Activated T-cell treated with anti-CD3 and anti-CD28 coated beads, Interleukin-2, amount 50 U/mL, for 4 hours (primary cell): ENCODE measurements around the gene ZNF782. TPM values are rescaled to one million over a fixed set of nuclear protein-coding genes. Genes with fewer than 3 reads are reported as not detected.
"Not testable (repeated sequence)": the region's sequence is repeated elsewhere in the genome, so short reads cannot be mapped to it uniquely, and the experiment has no call there.

ENCODE experiments used
- ATAC-seq, 2 donors: fragments of 200-7000 bp; cut with Tn5 transposase; one replicate each; pipeline ENCODE4 v1.10.0; 2021
- DNase-seq: peaks from one replicate; pipeline ENCODE4 v3.0.0-alpha.2; 2020
- H3K27me3 Mint-ChIP-seq: one replicate; pipeline ENCODE4 v1.8.0; 2021; ENCODE audit warnings: low read depth, mixed read lengths
- H3K36me3 Mint-ChIP-seq: one replicate; pipeline ENCODE4 v1.8.0; 2022; ENCODE audit warnings: mixed read lengths; ENCODE audit not compliant: insufficient read depth
- H3K4me1 Mint-ChIP-seq: one replicate; pipeline ENCODE4 v1.8.0; 2021; ENCODE audit warnings: low read depth, mixed read lengths
- H3K4me3 Mint-ChIP-seq: one replicate; pipeline ENCODE4 v1.8.0; 2021; ENCODE audit warnings: mild to moderate bottlenecking, moderate library complexity, mixed read lengths
- H3K9me3 Mint-ChIP-seq: one replicate; pipeline ENCODE4 v1.8.0; 2021; ENCODE audit warnings: mixed read lengths
- total RNA-seq, 3 donors: library from RNA; stranded (reverse); gene quantifications; one replicate each; pipeline ENCODE4 v1.2.1, GENCODE V29; 2021

Gene ZNF782
- total RNA-seq, 3 donors from 2014 or later, result 2.8 to 3.4 (median 3.0) TPM

DNA sequence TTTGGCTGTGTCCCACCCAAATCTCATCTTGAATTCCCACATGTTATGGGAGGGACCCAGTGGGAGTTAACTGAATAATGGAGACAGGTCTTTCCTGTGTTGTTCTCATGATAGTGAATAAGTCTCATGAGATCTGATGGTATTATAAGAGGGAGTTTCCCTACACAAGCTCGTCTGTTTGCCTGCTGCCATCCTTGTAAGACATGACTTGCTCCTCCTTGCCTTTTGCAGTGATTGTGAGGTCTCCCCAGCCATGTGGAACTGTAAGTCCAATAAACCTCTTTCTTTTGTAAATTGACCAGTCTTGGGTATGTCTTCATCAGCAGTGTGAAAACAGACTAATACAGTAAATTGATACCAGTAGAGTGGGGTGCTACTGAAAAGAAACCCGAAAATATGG, 10.9 kb upstream of the ZNF782 start:
- not testable (repeated sequence) for ATAC-seq, DNase-seq, H3K36me3 Mint-ChIP-seq, H3K4me3 Mint-ChIP-seq, H3K27me3 Mint-ChIP-seq, H3K4me1 Mint-ChIP-seq, H3K9me3 Mint-ChIP-seq

DNA sequence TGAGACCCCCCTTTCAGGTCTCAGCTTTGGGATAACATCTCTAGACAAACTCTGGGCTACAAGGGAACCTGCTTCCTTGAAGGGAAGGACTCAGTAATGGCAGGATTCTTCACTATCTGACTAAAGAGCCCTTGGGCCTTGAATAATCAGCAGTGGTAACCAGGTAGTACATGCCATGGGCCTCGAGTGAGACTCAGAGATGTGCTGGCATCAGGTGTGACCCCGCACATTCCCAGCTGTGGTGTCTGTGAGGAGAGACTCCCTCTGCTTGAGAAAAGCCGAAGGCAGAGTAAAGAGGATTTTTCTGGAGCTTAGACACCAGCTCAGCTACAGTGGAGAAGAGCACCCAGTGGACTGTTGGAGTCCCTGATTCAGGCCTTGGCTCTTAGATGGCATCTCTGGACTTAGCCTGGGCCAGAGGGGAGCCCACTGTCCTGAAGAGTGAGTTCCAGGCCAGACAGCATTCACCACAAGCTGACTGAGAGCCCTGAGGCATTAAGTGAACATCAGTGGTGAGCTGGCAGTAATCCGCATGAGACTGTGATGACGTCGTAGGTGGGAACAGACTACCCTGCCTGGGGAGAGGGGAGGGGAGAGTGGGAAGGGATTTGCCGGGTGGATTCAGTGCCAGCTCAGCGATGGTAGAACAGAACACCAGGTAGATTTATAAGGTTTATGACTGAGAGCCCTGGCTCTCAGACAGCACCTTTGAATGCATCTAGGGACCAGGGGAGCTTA, 5.3 kb upstream of the ZNF782 start:
- H3K9me3 Mint-ChIP-seq, result no peaks in the 10 kb centered on the region
- no peak overlapping the region for H3K4me3 Mint-ChIP-seq
- peaks cover 3% of the 10 kb centered on the region for H3K27me3 Mint-ChIP-seq
- H3K4me1 Mint-ChIP-seq, result peaks cover 6% of the 10 kb centered on the region
- H3K36me3 Mint-ChIP-seq, result no peaks in the 10 kb centered on the region
- DNase-seq, result no peak
- no peak for ATAC-seq

DNA sequence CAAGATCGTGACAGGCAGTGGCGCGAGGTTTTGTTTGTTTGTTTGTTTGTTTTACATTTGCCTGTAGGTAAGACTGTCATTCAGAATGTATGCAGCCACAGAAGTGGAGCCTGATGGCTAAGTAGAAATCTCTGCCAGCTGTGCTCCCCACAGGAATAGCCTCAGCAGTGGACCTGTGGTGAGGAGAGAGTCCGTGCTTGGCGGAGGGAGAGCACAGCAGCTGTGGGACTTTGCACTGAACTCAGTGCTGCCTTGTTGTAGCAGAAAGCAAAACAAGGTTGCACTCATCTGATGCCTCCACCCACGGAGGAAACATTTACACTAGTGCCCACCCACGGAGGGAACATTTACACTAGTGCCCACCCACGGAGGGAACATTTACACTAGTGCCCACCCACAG, 4.4 kb upstream of the ZNF782 start:
- Mint-ChIP-seq H3K4me1 (peaks cover 10% of the 10 kb centered on the region), H3K4me3 (no peak overlapping the region), H3K9me3 (no peaks in the 10 kb centered on the region), H3K27me3 (peaks cover 3% of the 10 kb centered on the region), H3K36me3 (no peaks in the 10 kb centered on the region)
- ATAC-seq (no peak), DNase-seq (no peak)

DNA sequence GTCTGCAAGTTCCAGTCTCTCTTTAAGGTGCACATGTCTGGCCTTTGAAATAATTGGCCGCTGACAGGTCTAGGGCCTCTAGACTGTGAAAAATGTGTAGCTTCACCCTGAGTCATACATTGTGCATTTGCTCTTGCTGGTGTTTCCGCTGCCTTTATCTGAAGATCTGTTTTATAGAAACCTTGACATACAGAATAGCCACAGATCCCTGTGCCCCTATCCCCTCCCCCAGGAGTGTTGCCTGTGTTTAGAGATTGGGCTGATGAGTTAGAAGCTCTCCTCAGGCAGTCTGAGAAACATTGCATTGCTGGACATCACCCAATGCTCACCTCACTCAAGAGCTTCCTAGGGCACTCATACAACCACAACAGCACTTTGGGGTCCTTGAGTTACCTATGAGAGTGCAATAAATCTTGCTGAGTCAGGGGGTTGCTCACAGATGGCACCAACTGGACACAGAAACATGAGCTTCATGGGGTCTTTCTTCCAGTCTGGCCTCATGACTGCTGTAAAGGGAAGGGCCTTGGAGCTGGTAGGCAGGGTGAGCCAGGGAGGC, 3.8 kb upstream of the ZNF782 start:
- no peak overlapping the region for H3K4me3 Mint-ChIP-seq
- H3K36me3 Mint-ChIP-seq, result no peaks in the 10 kb centered on the region
- peaks cover 3% of the 10 kb centered on the region for H3K27me3 Mint-ChIP-seq
- H3K9me3 Mint-ChIP-seq, result no peaks in the 10 kb centered on the region
- DNase-seq (no peak), ATAC-seq (no peak)
- H3K4me1 Mint-ChIP-seq, result peaks cover 15% of the 10 kb centered on the region

DNA sequence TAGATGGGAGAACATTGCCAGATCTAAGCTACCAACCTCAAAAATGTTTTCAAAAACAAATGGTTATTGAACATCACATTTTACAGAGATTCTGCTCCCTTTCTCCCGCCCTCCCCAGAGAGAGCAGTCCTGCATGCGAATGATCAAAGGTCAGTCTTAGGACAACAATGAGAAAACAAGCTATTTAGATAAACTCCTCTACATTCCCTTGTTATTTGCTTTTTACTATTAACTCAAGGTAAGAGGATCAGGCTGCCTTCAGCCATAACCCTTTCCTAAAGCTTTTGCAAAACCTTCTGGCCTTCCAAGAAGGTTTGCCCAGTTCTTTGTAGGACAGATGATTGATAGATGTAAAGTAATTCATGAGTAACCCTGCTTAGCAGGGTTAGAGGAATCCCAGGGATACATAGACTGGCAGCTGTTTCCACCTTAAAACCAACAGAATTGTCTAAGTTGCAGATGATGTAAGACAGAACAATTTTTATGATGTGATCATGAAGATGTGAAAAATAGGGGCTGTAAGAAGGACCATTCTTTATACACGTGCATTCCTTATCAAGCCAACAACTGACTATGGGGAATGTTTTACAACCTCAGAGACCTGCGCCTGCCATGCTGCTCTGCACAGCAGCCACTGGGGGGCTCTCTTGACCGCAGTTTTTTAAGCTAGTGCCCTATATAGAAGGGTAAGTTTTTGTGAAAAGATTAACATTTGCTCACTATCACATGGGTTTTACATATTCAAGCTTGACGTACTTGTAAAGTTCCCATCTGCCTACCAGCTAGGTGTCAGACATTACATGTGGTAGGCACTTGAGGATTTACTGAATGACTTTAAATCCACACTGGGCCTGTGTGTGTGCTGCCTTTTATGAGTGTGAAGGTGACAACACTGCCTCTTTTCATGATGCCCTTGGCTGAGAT, 2.3 kb upstream of the ZNF782 start:
- peaks cover 29% of the 10 kb centered on the region for H3K4me1 Mint-ChIP-seq
- no peak overlapping the region for H3K4me3 Mint-ChIP-seq
- peaks cover 5% of the 10 kb centered on the region for H3K36me3 Mint-ChIP-seq
- ATAC-seq, result peak; percentile 67 to 71
- peak; percentile 67 for DNase-seq
- H3K9me3 Mint-ChIP-seq, result no peaks in the 10 kb centered on the region
- peaks cover 3% of the 10 kb centered on the region for H3K27me3 Mint-ChIP-seq

DNA sequence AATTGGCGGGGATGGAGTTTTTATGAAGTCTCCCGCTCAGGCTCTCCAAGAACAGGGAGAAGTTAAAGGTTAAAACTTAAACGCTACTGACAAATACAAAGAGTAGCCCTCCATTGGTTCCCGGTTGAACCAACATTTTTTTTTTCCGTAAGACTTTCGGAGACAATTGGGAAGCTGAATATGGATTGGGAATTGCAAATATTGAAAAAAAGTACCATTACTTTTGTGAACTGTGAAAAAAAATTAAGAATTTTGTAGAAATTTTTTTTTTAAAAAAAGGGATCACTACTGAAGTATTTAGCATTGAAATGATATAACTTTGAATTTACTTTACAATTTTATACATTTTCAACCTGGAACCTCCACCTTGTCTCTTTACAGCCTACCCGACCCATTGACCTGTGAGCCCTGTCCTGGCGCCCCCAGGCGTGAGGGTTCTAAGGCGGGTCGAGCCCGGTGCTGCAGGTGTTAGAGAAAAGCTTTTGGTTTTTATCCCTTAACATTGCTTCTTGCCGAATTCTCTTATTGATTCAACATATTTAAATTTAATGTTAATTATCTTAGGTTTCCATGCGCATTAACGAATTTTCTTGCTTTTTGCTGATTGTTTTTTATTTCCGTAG, 448 bp upstream of the ZNF782 start:
- Mint-ChIP-seq H3K4me3 (peak overlapping the region; percentile 100), H3K4me1 (peaks cover 37% of the 10 kb centered on the region), H3K27me3 (peaks cover 3% of the 10 kb centered on the region), H3K9me3 (no peaks in the 10 kb centered on the region), H3K36me3 (peaks cover 9% of the 10 kb centered on the region)
- DNase-seq (no peak), ATAC-seq (no peak)

DNA sequence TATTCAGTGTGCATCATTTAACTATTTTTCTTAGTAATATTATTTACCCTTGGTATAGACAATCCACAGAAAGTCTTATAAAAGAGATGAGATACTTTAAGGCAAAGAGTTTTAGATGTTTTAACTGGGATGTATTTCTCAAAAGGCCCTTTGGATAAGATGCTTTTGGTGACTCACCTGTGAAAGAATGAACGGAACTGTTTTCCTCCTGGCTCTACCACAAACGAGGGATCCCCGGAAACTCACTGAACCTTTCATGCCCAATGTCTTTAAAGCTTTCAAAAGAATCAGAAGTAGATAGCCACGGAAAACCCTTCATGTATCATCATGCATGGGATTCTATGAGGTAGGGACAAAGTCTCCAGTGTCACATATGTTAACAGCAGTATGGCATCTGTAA, 1.6 kb downstream of the ZNF782 start:
- DNase-seq, result no peak
- Mint-ChIP-seq H3K27me3 (peaks cover 3% of the 10 kb centered on the region), H3K9me3 (peaks cover 9% of the 10 kb centered on the region), H3K36me3 (peaks cover 25% of the 10 kb centered on the region), H3K4me3 (peak overlapping the region; percentile 100), H3K4me1 (peaks cover 50% of the 10 kb centered on the region)
- ATAC-seq, result no peak

DNA sequence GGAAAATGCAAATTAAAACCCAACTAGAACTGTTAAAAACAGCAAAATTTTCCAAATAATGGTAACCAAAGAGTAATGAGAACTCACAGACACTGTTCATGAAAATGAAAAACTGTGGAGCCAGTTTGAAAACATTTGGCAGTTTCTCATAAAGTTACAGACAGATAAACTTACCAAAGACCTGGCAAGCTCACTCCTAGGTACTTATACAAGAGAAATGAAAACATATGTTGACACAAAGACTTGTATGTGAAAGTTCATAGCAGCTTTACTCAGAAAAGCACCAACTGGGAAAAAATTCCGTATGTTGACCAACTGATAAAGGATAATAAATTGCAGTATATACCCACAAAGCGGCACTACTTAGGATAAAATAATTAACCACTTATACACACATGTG, 10.3 kb downstream of the ZNF782 start:
- no peak overlapping the region for H3K4me3 Mint-ChIP-seq
- ATAC-seq (no peak), DNase-seq (no peak)
- H3K27me3 Mint-ChIP-seq, result no peaks in the 10 kb centered on the region
- peaks cover 68% of the 10 kb centered on the region for H3K36me3 Mint-ChIP-seq
- peaks cover 39% of the 10 kb centered on the region for H3K9me3 Mint-ChIP-seq
- H3K4me1 Mint-ChIP-seq, result peaks cover 30% of the 10 kb centered on the region

DNA sequence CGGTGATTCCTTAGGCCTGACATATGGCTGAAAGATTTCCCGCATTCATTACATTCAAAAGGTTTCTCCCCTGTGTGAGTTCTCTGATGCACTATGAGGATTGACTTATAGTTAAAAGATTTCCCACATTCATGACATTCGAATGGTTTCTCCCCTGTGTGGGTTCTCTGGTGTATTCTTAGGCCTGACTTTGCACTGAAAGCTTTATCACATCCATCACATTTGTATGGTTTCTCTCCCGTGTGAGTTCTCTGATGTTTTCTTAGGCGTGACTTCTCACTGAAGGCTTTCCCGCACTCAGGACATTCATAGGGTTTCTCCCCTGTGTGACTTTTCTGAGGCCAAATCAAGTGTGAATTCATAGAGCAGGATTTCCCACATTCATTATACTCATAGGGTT, 35.8 kb downstream of the ZNF782 start:
- peaks cover 61% of the 10 kb centered on the region for H3K36me3 Mint-ChIP-seq
- H3K27me3 Mint-ChIP-seq, result no peaks in the 10 kb centered on the region
- peaks cover 68% of the 10 kb centered on the region for H3K9me3 Mint-ChIP-seq
- ATAC-seq, result no peak
- H3K4me3 Mint-ChIP-seq, result no peak overlapping the region
- no peaks in the 10 kb centered on the region for H3K4me1 Mint-ChIP-seq
- no peak for DNase-seq

DNA sequence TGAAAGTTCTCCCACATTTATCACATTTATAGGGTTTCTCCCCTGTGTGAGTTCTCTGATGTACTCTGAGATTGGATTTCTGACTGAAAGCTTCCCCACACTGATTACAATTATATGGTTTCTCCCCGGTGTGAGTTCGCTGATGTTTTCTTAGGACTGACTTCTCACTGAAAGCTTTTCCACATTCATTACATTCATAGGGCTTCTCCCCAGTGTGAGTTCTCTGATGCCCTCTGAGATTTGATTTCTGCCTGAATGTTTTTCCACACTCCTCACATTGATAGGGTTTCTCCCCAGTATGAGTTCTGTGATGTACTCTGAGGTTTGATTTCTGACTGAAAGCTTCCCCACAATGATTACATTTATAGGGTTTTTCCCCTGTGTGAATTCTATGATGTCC, 36.3 kb downstream of the ZNF782 start:
- peaks cover 73% of the 10 kb centered on the region for H3K9me3 Mint-ChIP-seq
- H3K27me3 Mint-ChIP-seq, result no peaks in the 10 kb centered on the region
- ATAC-seq (no peak), DNase-seq (no peak)
- H3K36me3 Mint-ChIP-seq, result peaks cover 60% of the 10 kb centered on the region
- no peaks in the 10 kb centered on the region for H3K4me1 Mint-ChIP-seq
- H3K4me3 Mint-ChIP-seq, result no peak overlapping the region

DNA sequence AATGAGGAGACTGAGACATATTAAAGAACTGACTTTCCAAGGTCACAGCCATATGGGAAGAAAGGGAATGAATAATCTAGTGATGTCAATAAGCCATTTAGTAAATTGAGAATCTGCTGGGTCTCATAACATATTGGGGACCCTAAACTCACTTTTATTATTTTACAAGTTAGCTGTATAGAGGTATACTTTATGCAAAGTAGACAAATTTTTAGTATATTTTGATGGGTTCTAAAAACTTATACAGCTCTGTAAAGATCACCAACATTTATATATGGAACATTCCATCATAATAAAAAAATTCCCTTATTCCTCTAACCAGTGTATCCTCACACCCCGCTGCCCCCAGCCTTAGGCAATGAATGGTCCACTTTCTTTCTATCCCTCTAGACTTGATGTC, 40.7 kb downstream of the ZNF782 start:
- H3K4me1 Mint-ChIP-seq, result no peaks in the 10 kb centered on the region
- H3K9me3 Mint-ChIP-seq, result peaks cover 78% of the 10 kb centered on the region
- no peaks in the 10 kb centered on the region for H3K27me3 Mint-ChIP-seq
- DNase-seq (no peak), ATAC-seq (no peak)
- peaks cover 25% of the 10 kb centered on the region for H3K36me3 Mint-ChIP-seq
- H3K4me3 Mint-ChIP-seq, result no peak overlapping the region

DNA sequence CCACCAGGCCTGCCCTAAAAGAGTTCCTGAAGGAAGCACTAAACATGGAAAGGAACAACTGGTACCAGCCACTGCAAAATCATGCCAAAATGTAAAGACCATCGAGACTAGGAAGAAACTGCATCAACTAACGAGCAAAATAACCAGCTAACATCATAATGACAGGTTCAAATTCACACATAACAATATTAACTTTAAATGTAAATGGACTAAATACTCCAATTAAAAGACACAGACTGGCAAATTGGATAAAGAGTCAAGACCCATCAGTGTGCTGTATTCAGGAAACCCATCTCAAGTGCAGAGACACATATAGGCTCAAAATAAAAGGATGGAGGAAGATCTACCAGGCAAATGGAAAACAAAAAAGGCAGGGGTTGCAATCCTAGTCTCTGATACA, 55.4 kb downstream of the ZNF782 start:
- DNase-seq, H3K4me3 Mint-ChIP-seq, H3K4me1 Mint-ChIP-seq, H3K27me3 Mint-ChIP-seq, ATAC-seq: not testable (repeated sequence)
- Mint-ChIP-seq H3K36me3 (peaks cover 55% of the 10 kb centered on the region), H3K9me3 (peaks cover 45% of the 10 kb centered on the region)

DNA sequence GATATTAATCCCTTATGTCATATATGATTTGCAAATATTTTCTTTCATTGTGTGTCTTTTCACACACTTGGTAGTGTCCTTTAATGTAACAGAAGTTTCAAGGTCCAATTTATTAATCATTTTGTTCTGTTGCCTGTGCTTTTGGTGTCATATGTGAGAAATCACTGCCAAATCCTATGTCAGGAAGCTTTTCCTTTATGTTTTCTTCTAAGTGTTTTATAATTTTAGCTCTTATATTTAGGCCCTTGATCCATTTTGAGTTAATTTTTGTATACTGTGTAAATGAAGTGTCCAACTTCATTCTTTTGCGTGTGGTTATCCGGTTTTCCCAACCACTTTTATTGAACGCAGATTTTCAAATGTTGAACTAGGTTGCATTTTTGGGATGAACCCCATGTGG, 70.3 kb downstream of the ZNF782 start:
- H3K36me3 Mint-ChIP-seq, result peaks cover 21% of the 10 kb centered on the region

DNA sequence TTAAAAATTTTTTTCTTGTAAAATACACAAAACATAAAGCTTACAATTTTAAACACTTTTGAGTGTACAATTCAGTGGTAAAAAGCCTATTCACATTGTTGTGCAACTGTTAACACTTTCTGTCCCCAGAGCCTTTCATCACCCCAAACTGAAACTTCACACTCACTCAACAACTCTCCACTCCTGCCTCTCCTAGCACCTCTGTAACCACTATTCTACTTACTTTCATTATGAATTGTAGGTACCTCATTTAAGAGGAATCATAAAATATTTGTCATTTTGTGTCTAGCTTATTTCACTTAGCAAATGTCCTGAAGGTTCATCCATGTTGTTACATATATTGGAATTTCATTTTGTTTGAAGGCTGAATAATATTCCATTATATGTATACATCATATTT, 72.1 kb downstream of the ZNF782 start:
- Mint-ChIP-seq H3K36me3 (peaks cover 16% of the 10 kb centered on the region), H3K27me3 (no peaks in the 10 kb centered on the region), H3K4me3 (no peak overlapping the region), H3K4me1 (peaks cover 15% of the 10 kb centered on the region), H3K9me3 (peaks cover 27% of the 10 kb centered on the region)
- ATAC-seq (peak; percentile 54 to 59), DNase-seq (no peak)

More for the DNA sequence above, 70.3 kb downstream of the ZNF782 start:
- ATAC-seq (no peak), DNase-seq (no peak)
- peaks cover 7% of the 10 kb centered on the region for H3K4me1 Mint-ChIP-seq
- H3K4me3 Mint-ChIP-seq, result no peak overlapping the region
- peaks cover 40% of the 10 kb centered on the region for H3K9me3 Mint-ChIP-seq
- no peaks in the 10 kb centered on the region for H3K27me3 Mint-ChIP-seq
